ENCODE results near the gene UBAC1. TPM values are rescaled to one million over a fixed set of nuclear protein-coding genes. Genes with fewer than 3 reads are reported as not detected.

Gene UBAC1
- total RNA-seq, 6 experiments from 2014 or later: 15.2 to 27.0 (median 16.5) TPM

GRCh38 chr9:135989722-135990467, 28.7 kb upstream of the UBAC1 start:
- Histone ChIP-seq H3K4me1 (peaks cover 0 to 32% (median 17%) of the 10 kb centered on the region in 4 donors), H3K27ac (no peak overlapping the region), H3K9me3 (no peaks in the 10 kb centered on the region), H3K27me3 (no peaks in the 10 kb centered on the region), H3K36me3 (no peaks in the 10 kb centered on the region), H3K4me3 (no peak overlapping the region)
- DNase-seq (no peak), ATAC-seq (no peak)
- WGBS (ENCODE audit: insufficient coverage, low coverage, low lambda C conversion rate, missing lambda C conversion rate): 18% methylated on average over 2 of the region's 36 CpGs
- TF ChIP-seq POLR2A (IDR thresholded peaks at IDR 0.05): no peak
- no peak for TF ChIP-seq CTCF (IDR thresholded peaks at IDR 0.05)
- intact Hi-C loops (cut with DNase I): no loop called here

DNA sequence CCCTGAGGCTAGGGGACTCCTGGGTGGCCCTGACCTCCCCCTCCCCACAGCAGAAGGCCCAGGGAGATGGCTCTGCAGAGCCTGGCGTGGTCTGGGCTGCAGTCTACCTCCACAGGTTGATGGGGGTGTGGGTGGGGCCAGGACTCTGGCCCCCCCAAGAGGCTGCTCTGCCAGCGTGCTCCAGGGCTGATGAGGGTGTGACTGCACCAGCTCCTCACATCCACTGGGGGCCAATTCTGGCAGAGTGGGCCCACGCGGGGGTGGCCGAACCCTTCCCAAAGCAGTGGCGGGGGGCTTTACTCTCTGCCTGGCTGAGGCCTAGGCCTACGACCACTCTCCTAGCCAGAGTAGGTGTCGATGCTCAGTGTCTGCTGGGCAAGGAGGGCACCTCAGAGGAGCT, 28.0 kb upstream of the UBAC1 start:
- no peaks in the 10 kb centered on the region for H3K27me3 ChIP-seq

GRCh38 chr9:135988493-135988892, 27.3 kb upstream of the UBAC1 start:
- no peak for TF ChIP-seq POLR2A (IDR thresholded peaks at IDR 0.05)
- TF ChIP-seq CTCF (IDR thresholded peaks at IDR 0.05): no peak
- DNase-seq (no peak), ATAC-seq (no peak)
- Histone ChIP-seq H3K36me3 (no peaks in the 10 kb centered on the region), H3K4me1 (peaks cover 0 to 18% (median 11%) of the 10 kb centered on the region in 4 donors), H3K9me3 (no peaks in the 10 kb centered on the region), H3K4me3 (no peak overlapping the region), H3K27ac (no peak overlapping the region), H3K27me3 (no peaks in the 10 kb centered on the region)
- 87% methylated on average over 6 of the region's 17 CpGs for WGBS (ENCODE audit: insufficient coverage, low coverage, low lambda C conversion rate, missing lambda C conversion rate)
- intact Hi-C loops (cut with DNase I): no loop called here

More for the DNA sequence above, 28.0 kb upstream of the UBAC1 start:
- WGBS (ENCODE audit: insufficient coverage, low coverage, low lambda C conversion rate, missing lambda C conversion rate): 70% methylated on average over 2 of the region's 8 CpGs
- no peak overlapping the region for H3K27ac ChIP-seq
- no peak overlapping the region for H3K4me3 ChIP-seq
- intact Hi-C loops (cut with DNase I): no loop called here
- H3K4me1 ChIP-seq: peaks cover 0 to 25% (median 14%) of the 10 kb centered on the region in 4 donors
- DNase-seq (no peak), ATAC-seq (no peak)
- TF ChIP-seq CTCF (IDR thresholded peaks at IDR 0.05) (no peak), POLR2A (IDR thresholded peaks at IDR 0.05) (no peak)
- no peaks in the 10 kb centered on the region for H3K36me3 ChIP-seq
- H3K9me3 ChIP-seq: no peaks in the 10 kb centered on the region

DNA sequence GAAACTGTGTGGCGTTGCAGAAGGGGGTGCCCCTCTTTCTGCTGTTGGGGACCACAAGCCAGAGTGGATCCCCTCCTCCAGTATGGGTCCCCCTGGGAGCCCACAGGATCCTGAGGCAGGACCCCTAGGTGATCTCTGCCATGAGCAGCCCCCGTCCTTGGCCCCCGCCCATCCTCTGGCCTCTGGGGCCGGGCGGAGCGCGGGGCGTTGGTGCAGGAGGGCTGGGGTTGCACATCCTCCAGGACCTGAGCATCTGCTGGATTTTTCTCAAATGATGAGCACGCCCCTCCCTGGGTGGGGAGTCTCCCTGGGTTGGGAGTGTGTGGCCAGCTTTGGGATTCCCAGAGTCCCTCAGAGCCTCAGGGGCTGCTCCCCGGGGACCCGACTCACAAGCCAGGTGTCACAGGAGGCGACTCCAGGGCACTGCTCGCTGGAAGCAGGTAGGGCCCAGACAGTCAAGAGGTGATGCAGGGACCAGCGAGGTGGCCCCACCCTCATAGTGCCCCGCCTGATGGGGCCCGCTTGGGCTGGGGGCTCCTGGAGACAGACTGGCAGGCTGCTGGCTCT, 26.7 kb upstream of the UBAC1 start:
- H3K36me3 ChIP-seq: no peaks in the 10 kb centered on the region
- H3K4me3 ChIP-seq: no peak overlapping the region
- TF ChIP-seq CTCF (IDR thresholded peaks at IDR 0.05) (no peak), POLR2A (IDR thresholded peaks at IDR 0.05) (no peak)
- no peak for ATAC-seq
- no peak for DNase-seq
- H3K9me3 ChIP-seq: no peaks in the 10 kb centered on the region
- H3K27ac ChIP-seq: no peak overlapping the region
- WGBS (ENCODE audit: insufficient coverage, low coverage, low lambda C conversion rate, missing lambda C conversion rate): 80% methylated on average over 2 of the region's 16 CpGs
- H3K4me1 ChIP-seq: peaks cover 0 to 12% (median 5%) of the 10 kb centered on the region in 4 donors
- H3K27me3 ChIP-seq: no peaks in the 10 kb centered on the region
- intact Hi-C loops (cut with DNase I): no loop called here
